NCI-H69 (cell line): ENCODE data around the gene PTPN14.

ENCODE experiments used
- DNase-seq: peaks from one replicate; lab custom pipeline; 2025; lab: John Stamatoyannopoulos, UW

The PTPN14 gene

GRCh38 chr1:214364386-214364785 lies 187.0 kb downstream of the PTPN14 start:
- DNase-seq = no peak

- DNase-seq = no peak
These were observed 188.0 kb downstream of the PTPN14 start for GRCh38 chr1:214363386-214363785.

GRCh38 chr1:214362188-214362882 lies 189.1 kb downstream of the PTPN14 start:
- no peak for DNase-seq

- no peak for DNase-seq
These were observed 189.8 kb downstream of the PTPN14 start for GRCh38 chr1:214361636-214362035.

GRCh38 chr1:214360525-214361164 lies 190.8 kb downstream of the PTPN14 start:
- DNase-seq = no peak

GRCh38 chr1:214360116-214360515 lies 191.3 kb downstream of the PTPN14 start:
- DNase-seq = no peak

- peak; percentile 20 for DNase-seq
These were observed 196.8 kb downstream of the PTPN14 start for GRCh38 chr1:214354440-214355148.

- DNase-seq = no peak
These were observed 198.6 kb downstream of the PTPN14 start for GRCh38 chr1:214352838-214353237.

GRCh38 chr1:214351551-214352277 lies 199.7 kb downstream of the PTPN14 start:
- DNase-seq = no peak

- no peak for DNase-seq
These were observed 201.6 kb downstream of the PTPN14 start for GRCh38 chr1:214349781-214350180.

GRCh38 chr1:214349008-214349407 lies 202.4 kb downstream of the PTPN14 start:
- no peak for DNase-seq

- no peak for DNase-seq
These were observed 206.5 kb downstream of the PTPN14 start for GRCh38 chr1:214344897-214345296.

GRCh38 chr1:214342525-214342924 lies 208.9 kb downstream of the PTPN14 start:
- no peak for DNase-seq

GRCh38 chr1:214341932-214342331 lies 209.5 kb downstream of the PTPN14 start:
- no peak for DNase-seq

- no peak for DNase-seq
These were observed 209.9 kb downstream of the PTPN14 start for GRCh38 chr1:214341459-214341858.

GRCh38 chr1:214338212-214338611 lies 213.2 kb downstream of the PTPN14 start:
- DNase-seq = no peak

- no peak for DNase-seq
These were observed 213.9 kb downstream of the PTPN14 start for GRCh38 chr1:214337511-214337910.

GRCh38 chr1:214337015-214337414 lies 214.4 kb downstream of the PTPN14 start:
- no peak for DNase-seq

GRCh38 chr1:214335567-214335966 lies 215.8 kb downstream of the PTPN14 start:
- DNase-seq = no peak

GRCh38 chr1:214332946-214333798 lies 218.2 kb downstream of the PTPN14 start:
- DNase-seq = peak; percentile 53

- peak; percentile 58 for DNase-seq
These were observed 219.5 kb downstream of the PTPN14 start for GRCh38 chr1:214331827-214332423.
